Ishikawa (cell line): ENCODE results near the gene IGDCC3.
A peak's percentile ranks its signal among the peaks of the same experiment; 100 is the strongest.

Experiments
- CEBPB ChIP-seq: IDR thresholded peaks from 2 replicates; pipeline ENCODE4 v1.6.1; 2012
- CREB1 ChIP-seq: IDR thresholded peaks from 2 replicates; pipeline ENCODE4 v1.6.1; 2012; ENCODE audit warnings: low read depth
- EGR1 ChIP-seq: IDR thresholded peaks from 2 replicates; pipeline ENCODE4 v1.6.1; 2012
- EP300 ChIP-seq: IDR thresholded peaks from 2 replicates; pipeline ENCODE4 v1.6.1; 2012; ENCODE audit warnings: borderline replicate concordance
- FOXM1 ChIP-seq: IDR thresholded peaks from 2 replicates; pipeline ENCODE4 v1.6.1; 2012; ENCODE audit warnings: low read depth, borderline replicate concordance
- MAX ChIP-seq: IDR thresholded peaks from 2 replicates; pipeline ENCODE4 v1.6.1; 2012
- NFIC ChIP-seq: IDR thresholded peaks from 2 replicates; pipeline ENCODE4 v1.6.1; 2012
- RAD21 ChIP-seq: IDR thresholded peaks from 2 replicates; pipeline ENCODE4 v1.6.1; 2012; ENCODE audit warnings: low read depth
- REST ChIP-seq: IDR thresholded peaks from 2 replicates; pipeline ENCODE4 v1.6.1; 2012; ENCODE audit warnings: low read depth, mild to moderate bottlenecking
- TAF1 ChIP-seq: IDR thresholded peaks from 2 replicates; pipeline ENCODE4 v1.6.1; 2012; ENCODE audit warnings: low read depth, mild to moderate bottlenecking
- TCF12 ChIP-seq: IDR thresholded peaks from 2 replicates; pipeline ENCODE4 v1.6.1; 2012; ENCODE audit warnings: low read depth
- TEAD4 ChIP-seq: IDR thresholded peaks from 2 replicates; pipeline ENCODE4 v1.6.1; 2012
- USF1 ChIP-seq: IDR thresholded peaks from 2 replicates; pipeline ENCODE4 v1.6.1; 2012
- YY1 ChIP-seq: IDR thresholded peaks from 2 replicates; pipeline ENCODE4 v1.6.1; 2012; ENCODE audit warnings: low read depth
- ZBTB7A ChIP-seq: IDR thresholded peaks from 2 replicates; pipeline ENCODE4 v1.6.1; 2012; ENCODE audit warnings: low read depth

IGDCC3 gene

GRCh38 chr15:65326117-65326526, 51.7 kb downstream of the IGDCC3 start:
- no peak for TF ChIP-seq TAF1
- TF ChIP-seq TCF12: no peak
- TF ChIP-seq MAX: 0 out of 2 replicates have a peak, but pooled peaks have one; percentile 35
- no peak for TF ChIP-seq EGR1
- TF ChIP-seq NFIC: peak; percentile 47; the same call in 1 of the 2 replicates
- TF ChIP-seq TEAD4: no peak
- TF ChIP-seq FOXM1: no peak
- no peak for TF ChIP-seq ZBTB7A
- TF ChIP-seq CREB1: no peak
- TF ChIP-seq REST: peak; percentile 61
- no peak for TF ChIP-seq RAD21

GRCh38 chr15:65323071-65323511, 54.7 kb downstream of the IGDCC3 start:
- no peak for TF ChIP-seq ZBTB7A
- no peak for TF ChIP-seq YY1
- TF ChIP-seq REST: no peak
- no peak for TF ChIP-seq USF1
- no peak; the same call in 1 of the 2 replicates for TF ChIP-seq NFIC
- no peak for TF ChIP-seq TEAD4
- TF ChIP-seq TAF1: no peak
- TF ChIP-seq CEBPB: no peak
- no peak for TF ChIP-seq TCF12
- no peak for TF ChIP-seq RAD21
- no peak for TF ChIP-seq CREB1
- no peak for TF ChIP-seq EP300
- no peak for TF ChIP-seq MAX
- no peak for TF ChIP-seq FOXM1
- no peak for TF ChIP-seq EGR1

- TF ChIP-seq MAX (no peak), CREB1 (no peak), YY1 (peak; percentile 61; the same call in 1 of the 2 replicates), TCF12 (no peak), NFIC (no peak), RAD21 (peak; percentile 98), TEAD4 (no peak), REST (no peak), ZBTB7A (no peak), FOXM1 (no peak), CEBPB (no peak)
Measured at GRCh38 chr15:65318870-65319356, 58.9 kb downstream of the IGDCC3 start.

GRCh38 chr15:65312400-65312916, 65.3 kb downstream of the IGDCC3 start:
- TF ChIP-seq FOXM1 (no peak), CREB1 (no peak), EP300 (no peak), TEAD4 (no peak), EGR1 (no peak), MAX (no peak), REST (no peak), CEBPB (no peak), YY1 (no peak), RAD21 (no peak), NFIC (no peak), USF1 (no peak), TCF12 (no peak), TAF1 (no peak), ZBTB7A (no peak)
